GM18873 (cell line): ENCODE data around the gene NPPB.

Source experiments
- ATAC-seq: cut with Tn5 transposase; IDR thresholded peaks from one replicate; pipeline ENCODE4 v1.9.1; 2021; ENCODE audit warnings: mild to moderate bottlenecking, moderate library complexity, moderate number of reproducible peaks; ENCODE audit not compliant: unreplicated experiment, low FRiP score

NPPB gene

GRCh38 chr1:11881749-11882441 is 23.1 kb upstream of the NPPB start:
- no peak for ATAC-seq

DNA sequence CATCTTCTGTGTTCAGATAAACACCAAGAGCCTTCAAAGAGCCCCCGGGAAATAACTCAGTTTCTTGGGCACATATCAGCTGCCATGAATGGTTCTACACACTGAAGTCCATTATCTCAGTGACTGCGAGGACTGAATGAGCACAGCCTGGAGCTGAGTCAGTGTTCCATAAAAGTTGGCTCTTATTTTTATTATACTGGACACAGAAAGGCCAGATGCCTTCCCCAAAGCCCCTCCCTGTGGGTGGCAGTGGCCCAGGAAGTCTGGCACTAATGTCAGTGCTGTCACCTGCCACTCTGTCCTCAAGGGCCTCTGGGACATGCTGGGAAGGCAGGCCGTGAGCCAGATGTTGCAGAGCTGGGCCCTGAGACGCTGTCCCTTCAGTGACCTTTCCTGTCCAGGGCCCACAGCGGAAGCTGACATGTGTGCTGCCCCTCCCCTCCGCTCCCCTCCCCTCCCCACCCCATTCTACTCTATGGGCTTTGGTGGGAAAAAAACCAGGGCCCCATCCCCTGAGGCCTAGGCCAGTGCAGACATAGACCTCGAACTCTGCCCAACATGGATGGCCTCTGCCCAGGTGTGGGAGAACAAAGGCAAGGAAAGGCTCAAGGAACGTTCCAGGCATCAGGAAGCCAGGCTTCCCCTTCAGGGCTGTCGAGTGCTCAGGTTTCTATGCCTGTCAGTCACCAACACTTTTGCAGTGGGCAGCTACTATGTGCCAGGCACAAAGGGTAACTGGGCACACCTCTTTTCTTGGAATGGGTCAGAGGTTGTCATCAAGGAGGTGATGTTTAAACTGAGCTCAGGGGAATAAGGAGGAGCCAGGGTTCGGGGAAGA is 22.4 kb upstream of the NPPB start:
- no peak for ATAC-seq

DNA sequence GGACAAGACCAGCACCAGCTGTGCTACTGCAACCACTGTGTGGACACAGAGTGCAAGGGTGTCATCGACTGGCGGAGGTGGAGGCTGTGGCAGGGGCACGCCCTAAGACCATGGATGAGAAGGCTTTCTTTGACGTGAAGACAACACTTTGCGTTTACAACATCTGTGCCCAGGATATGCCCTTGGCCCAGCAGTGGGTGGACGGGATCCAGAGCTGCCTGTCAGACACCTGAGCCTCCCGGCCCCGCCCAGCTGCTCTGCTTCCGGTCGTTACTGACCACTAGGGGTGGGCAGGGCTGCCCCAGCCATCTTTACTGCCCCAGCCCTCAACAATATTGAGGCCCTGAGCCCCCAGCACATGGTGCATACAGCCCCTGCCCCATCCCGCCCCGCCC is 21.4 kb upstream of the NPPB start:
- ATAC-seq, result no peak

DNA sequence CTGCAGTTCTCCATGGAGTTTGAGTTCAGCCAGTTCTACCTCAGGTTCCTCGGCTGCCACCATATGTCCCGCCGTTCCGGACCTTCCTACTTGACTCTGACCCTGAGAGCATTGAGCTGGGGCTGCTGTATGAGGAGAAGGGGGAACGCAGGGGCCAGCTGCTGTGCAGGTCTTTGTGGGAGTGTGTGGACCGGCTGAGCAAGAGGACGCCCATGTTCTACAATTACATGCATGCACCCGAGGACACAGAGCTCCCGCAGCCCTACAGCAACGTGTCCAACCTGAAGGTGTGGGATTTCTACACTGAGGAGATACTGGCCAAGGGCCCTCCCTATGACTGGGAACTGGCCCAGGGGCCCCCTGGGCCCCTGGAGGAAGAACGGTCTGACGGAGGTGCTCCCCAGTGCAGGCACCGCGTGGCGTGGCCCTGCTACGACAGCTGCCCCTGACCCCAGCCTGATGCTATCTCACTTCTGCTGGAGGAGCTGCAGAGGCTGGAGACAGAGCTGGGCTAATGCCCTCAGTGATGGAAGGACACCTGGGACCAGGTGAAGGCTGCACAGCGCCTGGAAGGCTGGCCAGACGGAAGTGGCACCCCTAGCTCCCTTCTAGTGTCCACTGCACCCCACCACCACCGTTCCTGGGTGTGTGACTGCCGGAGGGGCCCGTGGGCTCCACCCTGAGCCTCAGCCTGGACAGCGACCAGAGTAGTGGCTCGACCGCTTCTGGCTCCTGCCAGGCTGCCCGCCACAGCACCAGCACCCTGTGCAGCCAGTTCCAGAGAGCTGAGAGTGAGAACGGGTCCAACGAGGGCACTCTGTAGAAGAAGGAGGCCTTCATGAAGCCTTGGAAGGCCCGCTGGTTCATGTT is 20.8 kb upstream of the NPPB start:
- ATAC-seq, result no peak

DNA sequence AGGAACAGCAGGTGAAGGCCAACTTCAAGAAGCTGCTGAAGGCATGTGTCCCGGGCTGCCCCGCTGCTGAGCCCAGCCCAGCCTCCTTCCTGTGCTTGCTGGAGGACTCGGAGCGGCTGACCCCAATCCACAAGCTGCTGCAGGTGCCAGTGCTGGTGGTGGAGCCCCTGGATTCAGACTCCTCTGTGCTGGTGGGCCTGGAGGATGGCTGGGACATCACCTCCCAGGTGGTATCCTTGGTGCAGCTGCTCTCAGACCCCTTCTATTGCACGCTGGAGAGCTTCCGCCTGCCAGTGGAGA is 20.1 kb upstream of the NPPB start:
- ATAC-seq, result no peak

DNA sequence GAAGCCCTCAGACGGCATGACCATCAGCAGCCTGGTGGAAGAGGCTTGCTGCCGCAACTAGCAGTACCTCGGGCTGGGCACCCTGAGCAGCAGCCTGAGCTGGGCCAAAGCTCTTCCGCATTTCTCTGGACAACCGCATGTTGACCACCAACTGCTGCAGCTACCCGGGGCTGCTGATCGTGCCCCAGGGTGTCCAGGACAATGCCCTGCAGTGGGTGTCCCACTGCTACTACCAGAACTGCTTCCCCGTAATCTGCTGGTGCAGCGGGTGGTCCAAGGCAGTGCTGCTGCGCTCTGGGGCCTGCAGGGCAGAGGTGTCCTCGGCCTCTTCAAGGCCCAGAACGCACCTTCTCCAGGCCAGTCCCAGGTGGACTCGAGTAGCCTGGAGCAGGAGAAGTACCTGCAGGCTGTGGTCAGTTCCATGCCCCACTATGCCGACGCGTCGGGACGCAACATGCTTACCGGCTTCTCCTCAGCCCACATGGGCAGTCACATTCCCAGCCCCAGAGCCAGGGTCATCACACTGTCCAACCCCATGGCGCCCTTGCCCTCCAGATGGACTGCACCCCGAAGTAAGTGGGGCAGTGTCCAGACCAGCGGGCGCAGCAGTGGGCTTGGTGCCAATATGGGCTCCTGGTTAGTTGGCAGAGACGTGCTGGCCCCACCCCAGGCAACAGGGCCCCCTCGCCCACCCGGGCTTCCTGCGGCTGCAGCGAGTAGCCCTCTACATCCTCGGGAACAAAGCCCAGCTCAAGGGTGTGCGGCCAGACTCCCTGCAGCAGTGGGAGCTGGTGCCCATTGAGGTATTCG is 19.5 kb upstream of the NPPB start:
- ATAC-seq, result no peak

DNA sequence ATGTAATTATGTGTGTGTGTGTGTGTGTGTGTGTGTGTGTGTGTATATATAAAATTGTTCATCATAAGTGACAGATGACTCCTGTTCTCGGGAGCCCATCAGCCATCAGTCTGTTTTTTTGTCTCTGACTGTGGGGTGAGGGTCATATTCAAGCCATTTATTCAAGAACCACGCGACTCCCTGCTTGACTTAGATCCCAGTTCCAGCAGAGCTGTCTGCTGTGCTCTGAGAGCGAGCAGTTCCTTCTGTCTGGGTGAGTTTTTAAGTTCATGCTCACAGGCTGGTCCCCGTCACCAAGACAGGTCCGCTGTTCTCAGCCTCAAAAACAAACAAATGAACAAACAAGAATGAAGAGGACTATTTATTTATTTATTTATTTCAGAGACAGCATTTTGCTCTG is 18.3 kb upstream of the NPPB start:
- no peak for ATAC-seq

DNA sequence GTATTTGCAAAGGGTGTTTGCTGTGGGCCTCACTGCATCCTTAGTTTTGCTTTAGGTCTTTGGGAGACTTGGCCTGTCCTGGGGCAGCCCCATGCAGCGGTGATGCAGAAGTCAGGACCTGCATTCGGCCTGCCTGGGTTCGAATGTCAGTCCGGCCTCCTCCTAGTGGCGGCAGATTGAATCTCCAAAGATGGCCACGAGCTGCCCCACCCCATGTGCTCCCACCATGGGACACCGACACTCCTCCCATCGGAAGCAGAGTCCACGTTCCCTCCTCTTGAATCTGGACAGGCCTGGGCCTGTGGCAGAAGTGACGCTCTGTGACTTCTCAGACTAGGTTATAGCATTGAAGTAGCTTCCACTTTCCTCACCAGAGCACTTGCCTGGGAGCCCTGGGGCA is 16.3 kb upstream of the NPPB start:
- ATAC-seq, result no peak

DNA sequence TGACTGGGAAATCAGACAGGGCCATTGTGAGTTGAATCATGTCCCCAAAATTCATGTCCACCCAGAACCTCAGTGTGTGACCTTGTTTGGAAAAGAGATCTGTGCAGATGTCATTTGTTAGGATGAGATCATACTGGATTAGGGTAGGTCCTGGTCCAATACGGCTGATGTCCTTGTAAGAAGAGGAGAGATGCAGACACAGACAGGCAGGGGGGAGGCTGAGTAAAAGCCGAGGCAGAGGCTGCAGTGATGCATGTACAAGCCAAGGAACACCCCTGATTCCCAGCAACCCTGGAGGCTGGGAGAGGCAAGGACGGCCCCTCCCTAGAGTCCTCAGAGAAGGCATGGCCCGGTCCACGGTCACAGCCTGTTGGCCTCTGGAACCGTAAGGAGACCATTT is 15.9 kb upstream of the NPPB start:
- ATAC-seq, result no peak

- ATAC-seq, result no peak
Observed at GRCh38 chr1:11874258-11874562, 15.5 kb upstream of the NPPB start.

- no peak for ATAC-seq
Observed at GRCh38 chr1:11873395-11874257, 14.9 kb upstream of the NPPB start.

DNA sequence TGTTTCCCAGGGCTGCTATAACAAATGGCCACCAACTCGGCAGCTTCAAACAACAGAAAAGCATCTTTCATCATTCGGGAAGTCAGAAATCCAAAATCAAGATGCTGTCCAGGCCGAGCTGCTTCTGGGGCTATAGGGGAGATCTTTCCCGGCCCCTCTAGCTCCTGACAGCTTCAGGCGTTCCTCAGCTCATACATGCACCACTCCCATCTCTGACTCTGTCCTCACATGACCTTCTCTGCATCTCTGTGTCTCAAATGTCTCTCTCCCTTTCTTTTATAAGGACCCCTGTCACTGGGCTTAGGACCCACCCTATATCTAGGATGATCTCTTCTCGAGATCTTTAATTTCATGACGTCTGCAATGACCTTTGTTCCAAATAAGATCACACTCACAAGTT is 13.8 kb upstream of the NPPB start:
- ATAC-seq, result no peak

- ATAC-seq, result no peak
Observed at GRCh38 chr1:11869650-11870207, 11.0 kb upstream of the NPPB start.

DNA sequence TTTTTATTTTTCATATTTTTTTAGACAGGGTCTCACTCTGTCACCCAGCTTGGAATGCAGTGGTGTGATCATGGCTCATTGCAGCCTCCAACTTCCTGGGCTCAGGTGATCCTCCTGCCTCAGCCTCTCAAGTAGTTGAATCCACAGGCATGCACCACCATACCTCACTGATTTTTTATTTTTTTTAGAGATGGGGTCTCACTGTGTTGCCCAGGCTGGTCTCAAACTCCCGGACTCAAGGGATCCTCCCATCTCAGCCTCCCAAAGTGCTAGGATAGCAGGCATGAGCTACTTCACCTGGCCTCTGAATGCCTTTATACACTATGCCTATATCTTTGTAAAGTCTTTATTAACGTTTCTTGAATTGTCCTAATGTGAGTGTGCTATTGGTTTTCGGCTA is 10.4 kb upstream of the NPPB start:
- no peak for ATAC-seq

DNA sequence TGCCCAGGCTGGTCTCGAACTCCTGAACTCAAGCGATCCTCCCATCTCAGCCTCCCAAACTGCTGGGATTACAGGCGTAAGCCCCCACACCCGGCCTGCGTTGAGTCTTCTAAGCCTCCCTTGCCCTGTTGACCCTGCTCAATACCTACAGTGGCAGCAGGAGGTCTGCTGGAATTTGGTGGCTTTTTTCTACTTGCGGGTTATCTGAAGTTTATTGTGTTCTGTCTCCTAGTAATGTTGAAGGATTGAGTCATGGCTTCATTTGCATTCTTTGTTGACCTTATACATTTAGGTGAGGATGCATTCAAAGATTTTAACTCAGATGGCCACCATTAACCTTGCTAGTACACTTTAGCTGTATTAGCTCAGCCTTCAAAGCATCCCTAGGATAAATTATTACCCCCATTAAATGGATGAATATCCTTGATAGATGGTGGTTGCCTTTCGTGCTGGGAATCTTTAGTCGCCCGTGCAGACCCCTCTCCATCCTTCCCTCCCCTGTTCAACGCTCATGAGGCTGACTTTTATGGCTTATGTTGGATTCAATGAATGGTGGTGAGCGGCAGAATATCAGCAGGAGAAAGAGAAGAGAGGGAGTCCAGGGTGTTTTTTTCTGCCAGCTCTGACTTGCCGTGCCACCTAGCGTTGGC is 9.7 kb upstream of the NPPB start:
- no peak for ATAC-seq

- ATAC-seq, result no peak
Observed at GRCh38 chr1:11862890-11863289, 4.1 kb upstream of the NPPB start.

GRCh38 chr1:11860587-11860986 is 1.8 kb upstream of the NPPB start:
- no peak for ATAC-seq

GRCh38 chr1:11860083-11860482 is 1.3 kb upstream of the NPPB start:
- no peak for ATAC-seq
